Trophoblast cell (in vitro differentiated cells and primary cell): ENCODE results near the gene RCL1.
A peak's percentile ranks its signal among the peaks of the same experiment; 100 is the strongest.

Experiments
- DNase-seq, 2 donors: peaks; one replicate each; pipeline ENCODE4 v3.0.0-alpha.2; 2016
- H2AFZ ChIP-seq: 2 replicates; pipeline ENCODE4 v1.6.1; 2013; ENCODE audit warnings: low read length, moderate library complexity, mild to moderate bottlenecking; ENCODE audit not compliant: insufficient read depth, poor library complexity
- H2AK5ac ChIP-seq: 2 replicates; pipeline ENCODE4 v1.6.1; 2013; ENCODE audit warnings: mild to moderate bottlenecking, low read length
- H2BK120ac ChIP-seq: 2 replicates; pipeline ENCODE4 v1.6.1; 2013; ENCODE audit warnings: low read length, mild to moderate bottlenecking, moderate library complexity; ENCODE audit not compliant: insufficient read depth, poor library complexity
- H2BK12ac ChIP-seq: 2 replicates; pipeline ENCODE4 v1.6.1; 2013; ENCODE audit warnings: mild to moderate bottlenecking, low read length, moderate library complexity
- H2BK5ac ChIP-seq: 2 replicates; pipeline ENCODE4 v1.6.1; 2013; ENCODE audit warnings: low read length, low read depth, moderate library complexity, mild to moderate bottlenecking; ENCODE audit not compliant: poor library complexity
- H3K14ac ChIP-seq: 2 replicates; pipeline ENCODE4 v1.6.1; 2013; ENCODE audit warnings: mild to moderate bottlenecking, low read length
- H3K18ac ChIP-seq: 2 replicates; pipeline ENCODE4 v1.6.1; 2013; ENCODE audit warnings: mild to moderate bottlenecking, low read length
- H3K23ac ChIP-seq: 2 replicates; pipeline ENCODE4 v1.6.1; 2013; ENCODE audit warnings: low read length
- H3K27ac ChIP-seq: 2 replicates; pipeline ENCODE4 v1.5.1; 2013; ENCODE audit warnings: low read depth, mild to moderate bottlenecking, inconsistent platforms, low read length, moderate library complexity
- H3K27me3 ChIP-seq: 2 replicates; pipeline ENCODE4 v1.6.1; 2013; ENCODE audit warnings: inconsistent platforms, mild to moderate bottlenecking, low read length, moderate library complexity; ENCODE audit not compliant: insufficient read depth
- H3K36me3 ChIP-seq, 2 experiments: 1 replicate in 1 of 2; 2 replicates in 1 of 2; pipeline ENCODE4 v1.6.1; 2013; ENCODE audit warnings: low read length in 2 of 2, mild to moderate bottlenecking in 2 of 2, moderate library complexity in 1 of 2; ENCODE audit not compliant: insufficient read depth in 2 of 2, control insufficient read depth in 1 of 2
- H3K4ac ChIP-seq: 2 replicates; pipeline ENCODE4 v1.6.1; 2013; ENCODE audit warnings: low read depth, mild to moderate bottlenecking, low read length, moderate library complexity
- H3K4me1 ChIP-seq, 2 experiments: 1 replicate in 1 of 2; 2 replicates in 1 of 2; pipeline ENCODE4 v1.6.1; 2013; ENCODE audit warnings: low read length in 2 of 2, mild to moderate bottlenecking in 2 of 2, moderate library complexity in 1 of 2; ENCODE audit not compliant: insufficient read depth in 2 of 2, control insufficient read depth in 1 of 2
- H3K4me2 ChIP-seq: 2 replicates; pipeline ENCODE4 v1.6.1; 2013; ENCODE audit warnings: inconsistent platforms, mild to moderate bottlenecking, low read length, moderate library complexity
- H3K4me3 ChIP-seq: 2 replicates; pipeline ENCODE4 v1.5.1; 2013; ENCODE audit warnings: mild to moderate bottlenecking, low read depth, low read length, inconsistent platforms
- H3K79me1 ChIP-seq: one replicate; pipeline ENCODE4 v1.6.1; 2013; ENCODE audit warnings: low read length
- H3K79me2 ChIP-seq: 2 replicates; pipeline ENCODE4 v1.6.1; 2013; ENCODE audit warnings: low read length, mild to moderate bottlenecking; ENCODE audit not compliant: control insufficient read depth, insufficient read depth, poor library complexity
- H3K9ac ChIP-seq: 2 replicates; pipeline ENCODE4 v1.6.1; 2013; ENCODE audit warnings: mild to moderate bottlenecking, low read length
- H3K9me3 ChIP-seq: 2 replicates; pipeline ENCODE4 v1.6.1; 2013; ENCODE audit warnings: low read depth, mild to moderate bottlenecking, control low read depth, inconsistent platforms, low read length; ENCODE audit not compliant: insufficient read depth
- H4K12ac ChIP-seq: 2 replicates; pipeline ENCODE4 v1.6.1; 2013; ENCODE audit warnings: low read depth, mild to moderate bottlenecking, low read length, moderate library complexity
- H4K8ac ChIP-seq: 2 replicates; pipeline ENCODE4 v1.6.1; 2013; ENCODE audit warnings: low read depth, mild to moderate bottlenecking, low read length, moderate library complexity
- H4K91ac ChIP-seq: one replicate; pipeline ENCODE4 v1.6.1; 2013; ENCODE audit warnings: low read depth, mild to moderate bottlenecking, low read length, moderate library complexity
- WGBS: extraction: QIAGEN DNeasy Blood & Tissue Kit; methylation state at CpG from one replicate; pipeline ENCODE4 v1.1.7; 2013; ENCODE audit warnings: missing lambda C conversion rate; ENCODE audit not compliant: insufficient read length, insufficient coverage; ENCODE audit errors: extremely low coverage; 5-methylcytosine and 5-hydroxymethylcytosine counted together

The RCL1 gene

DNA sequence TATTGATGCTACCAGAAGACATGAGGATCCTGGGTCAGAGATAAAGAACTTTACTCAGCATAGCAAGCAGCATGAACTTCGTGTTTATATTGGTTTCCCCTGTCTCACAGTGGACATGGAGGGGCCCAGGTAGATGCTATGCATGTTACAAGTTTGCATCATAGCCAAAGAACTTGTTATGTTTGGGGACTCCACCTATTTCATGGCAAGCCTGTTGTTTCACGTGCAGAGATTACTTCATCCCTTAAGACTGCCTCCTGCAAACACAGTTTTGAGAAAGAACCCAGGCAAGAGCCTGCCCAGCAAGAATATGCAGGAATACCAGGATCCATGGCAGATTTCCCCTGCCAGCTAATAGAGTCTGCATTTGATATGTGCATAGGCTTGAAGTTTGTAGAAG is 68.4 kb downstream of the RCL1 start:
- H3K4me3 ChIP-seq: no peak overlapping the region
- DNase-seq: peak in 1 of 2 donors; percentile 45
- no peak overlapping the region for H4K91ac ChIP-seq
- H3K27ac ChIP-seq: no peak overlapping the region
- H3K36me3 ChIP-seq: peaks cover 0 to 4% of the 10 kb centered on the region in 2 experiments
- H3K27me3 ChIP-seq: no peaks in the 10 kb centered on the region
- no peak overlapping the region for H2AFZ ChIP-seq
- H3K9me3 ChIP-seq: no peaks in the 10 kb centered on the region
- H3K18ac ChIP-seq: no peak overlapping the region
- no peak overlapping the region for H3K4ac ChIP-seq
- no peak overlapping the region for H4K12ac ChIP-seq
- no peak overlapping the region for H4K8ac ChIP-seq
- no peak overlapping the region for H2BK12ac ChIP-seq
- H3K79me1 ChIP-seq: no peaks in the 10 kb centered on the region
- peaks cover 3 to 8% of the 10 kb centered on the region in 2 experiments for H3K4me1 ChIP-seq
- no peak overlapping the region for H3K9ac ChIP-seq
- no peak overlapping the region for H2BK120ac ChIP-seq
- no CpG with 5 or more reads among the region's 2 CpGs for WGBS
- no peak overlapping the region for H2AK5ac ChIP-seq
- H3K4me2 ChIP-seq: no peak overlapping the region
- no peak overlapping the region for H2BK5ac ChIP-seq
- no peak overlapping the region for H3K23ac ChIP-seq
- no peaks in the 10 kb centered on the region for H3K79me2 ChIP-seq
- H3K14ac ChIP-seq: no peak overlapping the region

DNA sequence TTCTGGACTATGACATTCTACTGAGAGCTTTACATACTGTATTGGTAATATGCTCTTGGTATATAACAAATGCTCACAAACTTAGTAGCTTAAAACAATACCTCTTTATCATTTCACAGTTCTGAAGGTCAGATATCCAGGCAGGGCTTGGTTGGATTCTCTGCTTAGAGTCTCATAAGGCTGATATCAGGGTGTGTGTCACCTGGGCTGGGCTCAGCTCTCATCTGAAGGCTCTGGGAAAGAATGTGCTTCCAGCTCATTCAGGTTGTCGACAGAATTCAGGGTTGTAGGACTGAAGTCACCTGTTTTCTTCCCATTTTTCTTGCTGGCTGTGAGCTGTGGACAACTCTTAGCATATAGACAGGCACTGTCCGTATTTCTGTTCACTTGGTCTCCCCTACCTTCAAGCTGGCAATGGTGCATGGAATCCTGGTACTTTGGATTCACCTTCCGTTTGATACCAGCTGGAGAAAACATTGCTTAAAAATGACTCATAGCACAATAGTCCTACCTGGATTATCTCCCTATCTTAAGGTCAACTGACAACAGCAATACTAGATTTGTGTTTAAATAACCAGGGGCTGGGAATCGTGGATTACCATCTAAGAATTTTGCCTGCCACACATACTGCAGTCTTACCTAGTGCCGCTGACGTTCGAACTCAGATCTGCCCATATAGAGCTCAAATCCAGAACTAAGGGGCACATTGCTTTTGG is 69.2 kb downstream of the RCL1 start:
- H3K4me1 ChIP-seq: peaks cover 3 to 10% of the 10 kb centered on the region in 2 experiments
- no peak overlapping the region for H3K4me3 ChIP-seq
- H4K91ac ChIP-seq: no peak overlapping the region
- no peak overlapping the region for H2AK5ac ChIP-seq
- no peak overlapping the region for H3K4me2 ChIP-seq
- no peak overlapping the region for H3K4ac ChIP-seq
- H4K8ac ChIP-seq: no peak overlapping the region
- H3K36me3 ChIP-seq: peaks cover 0 to 4% of the 10 kb centered on the region in 2 experiments
- DNase-seq: peak; percentile 84 to 96
- no peak overlapping the region for H2BK12ac ChIP-seq
- H3K9me3 ChIP-seq: no peaks in the 10 kb centered on the region
- no peak overlapping the region for H3K14ac ChIP-seq
- H2BK120ac ChIP-seq: no peak overlapping the region
- no peak overlapping the region for H2BK5ac ChIP-seq
- no CpG with 5 or more reads among the region's 7 CpGs for WGBS
- H3K23ac ChIP-seq: no peak overlapping the region
- no peaks in the 10 kb centered on the region for H3K79me2 ChIP-seq
- no peaks in the 10 kb centered on the region for H3K27me3 ChIP-seq
- H3K9ac ChIP-seq: peak overlapping the region; percentile 48
- H2AFZ ChIP-seq: no peak overlapping the region
- H3K18ac ChIP-seq: no peak overlapping the region
- H3K79me1 ChIP-seq: no peaks in the 10 kb centered on the region
- no peak overlapping the region for H4K12ac ChIP-seq
- no peak overlapping the region for H3K27ac ChIP-seq

DNA sequence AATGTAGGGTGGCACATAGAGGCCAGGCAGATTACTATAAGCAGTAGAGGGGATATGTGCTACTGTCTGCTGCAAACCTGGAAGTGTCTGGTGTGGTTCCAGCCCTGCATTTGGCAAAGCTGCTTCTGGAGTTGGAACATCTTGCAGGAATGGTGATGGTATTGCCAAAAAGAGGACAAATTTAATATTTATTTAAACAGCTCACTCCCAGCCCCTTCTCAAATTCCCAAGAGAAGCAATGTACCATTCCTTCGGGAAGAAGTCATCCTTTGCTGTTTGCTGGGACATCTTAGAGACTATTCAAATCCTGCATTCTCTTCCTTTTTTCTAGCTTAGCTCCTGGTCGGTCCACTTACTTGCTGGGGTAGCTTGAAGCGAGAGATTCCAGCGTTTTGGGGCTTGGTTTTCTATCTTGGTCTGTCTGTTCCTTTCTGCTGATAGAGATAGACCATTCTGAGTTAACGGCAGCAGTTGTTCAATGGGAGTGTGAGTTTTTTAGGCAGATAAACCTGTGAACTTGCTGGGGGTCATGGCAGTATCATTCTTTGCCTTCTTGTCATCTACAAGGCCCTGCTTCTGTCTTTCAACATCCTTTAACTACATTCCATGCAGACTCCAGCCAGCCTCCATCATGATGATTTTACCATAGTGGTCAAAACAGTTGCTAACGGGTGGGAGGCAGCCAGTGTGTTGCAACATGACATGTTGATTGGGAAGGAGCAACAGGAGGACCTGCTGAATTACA is 69.9 kb downstream of the RCL1 start:
- no peak overlapping the region for H3K23ac ChIP-seq
- H3K36me3 ChIP-seq: peaks cover 0 to 4% of the 10 kb centered on the region in 2 experiments
- H2BK12ac ChIP-seq: no peak overlapping the region
- H3K18ac ChIP-seq: no peak overlapping the region
- no CpG with 5 or more reads among the region's 6 CpGs for WGBS
- H4K8ac ChIP-seq: no peak overlapping the region
- no peak overlapping the region for H2AFZ ChIP-seq
- H3K27ac ChIP-seq: no peak overlapping the region
- no peak overlapping the region for H3K4me3 ChIP-seq
- no peak overlapping the region for H4K91ac ChIP-seq
- peaks cover 3 to 10% of the 10 kb centered on the region in 2 experiments for H3K4me1 ChIP-seq
- no peak overlapping the region for H2BK120ac ChIP-seq
- no peak overlapping the region for H3K4me2 ChIP-seq
- H3K14ac ChIP-seq: no peak overlapping the region
- peak; percentile 84 to 92 for DNase-seq
- H3K9ac ChIP-seq: no peak overlapping the region
- no peak overlapping the region for H4K12ac ChIP-seq
- H3K4ac ChIP-seq: no peak overlapping the region
- H2AK5ac ChIP-seq: no peak overlapping the region
- H3K79me1 ChIP-seq: no peaks in the 10 kb centered on the region
- no peaks in the 10 kb centered on the region for H3K27me3 ChIP-seq
- H3K9me3 ChIP-seq: no peaks in the 10 kb centered on the region
- H3K79me2 ChIP-seq: no peaks in the 10 kb centered on the region
- no peak overlapping the region for H2BK5ac ChIP-seq

DNA sequence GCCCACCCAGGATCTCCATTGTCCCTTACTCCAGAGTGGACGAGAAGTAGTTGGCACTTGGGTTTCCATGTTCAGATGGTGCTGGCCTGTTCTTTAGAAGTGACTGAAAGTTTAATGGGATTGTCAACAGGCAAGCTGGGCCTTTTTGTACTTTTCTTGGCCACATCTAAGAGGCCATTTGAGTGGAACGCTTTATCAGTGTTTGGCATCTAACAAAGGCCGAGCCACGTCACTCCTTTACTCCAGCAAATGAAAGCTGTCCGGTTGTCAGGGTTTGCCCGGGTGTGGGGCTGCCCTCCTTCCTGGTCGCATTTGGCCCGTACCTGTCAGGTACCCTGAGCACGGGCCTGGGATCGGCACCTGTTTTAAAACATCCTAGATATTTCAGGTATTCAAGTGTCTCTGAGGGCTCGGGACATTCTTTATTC is 71.5 kb downstream of the RCL1 start:
- no peaks in the 10 kb centered on the region for H3K9me3 ChIP-seq
- no peak overlapping the region for H2AK5ac ChIP-seq
- no CpG with 5 or more reads among the region's 11 CpGs for WGBS
- no peak overlapping the region for H3K18ac ChIP-seq
- H3K27me3 ChIP-seq: no peaks in the 10 kb centered on the region
- no peak overlapping the region for H2BK5ac ChIP-seq
- no peaks in the 10 kb centered on the region for H3K79me2 ChIP-seq
- H2BK12ac ChIP-seq: no peak overlapping the region
- H3K27ac ChIP-seq: no peak overlapping the region
- peaks cover 0 to 4% of the 10 kb centered on the region in 2 experiments for H3K36me3 ChIP-seq
- no peak overlapping the region for H3K9ac ChIP-seq
- no peak overlapping the region for H3K14ac ChIP-seq
- no peak overlapping the region for H2BK120ac ChIP-seq
- H3K4me3 ChIP-seq: no peak overlapping the region
- H3K4me1 ChIP-seq: peaks cover 3 to 10% of the 10 kb centered on the region in 2 experiments
- no peak overlapping the region for H3K4me2 ChIP-seq
- peak; percentile 94 to 96 for DNase-seq
- H4K91ac ChIP-seq: no peak overlapping the region
- no peak overlapping the region for H3K23ac ChIP-seq
- H3K79me1 ChIP-seq: no peaks in the 10 kb centered on the region
- H2AFZ ChIP-seq: no peak overlapping the region
- H4K12ac ChIP-seq: no peak overlapping the region
- H4K8ac ChIP-seq: no peak overlapping the region
- no peak overlapping the region for H3K4ac ChIP-seq
